Smooth muscle cell (in vitro differentiated cells): Measurements from ENCODE around the gene SPOPL. TPM values are rescaled to one million over a fixed set of nuclear protein-coding genes. Genes with fewer than 3 reads are reported as not detected.

ENCODE experiments used
- DNase-seq: peaks from one replicate; lab custom pipeline; 2025; ENCODE audit not compliant: unreplicated experiment; lab: John Stamatoyannopoulos, UW
- H2AFZ ChIP-seq: fragments of 200-600 bp; sonication (generic); 2 replicates; pipeline ENCODE4 v1.6.0; 2016; ENCODE audit warnings: antibody characterized with exemption, low read depth, mild to moderate bottlenecking
- H3F3A ChIP-seq: fragments of 200-600 bp; sonication (generic); 2 replicates; pipeline ENCODE4 v1.6.0; 2017; ENCODE audit warnings: antibody characterized with exemption, low read depth
- H3K27ac ChIP-seq: fragments of 200-600 bp; sonication (generic); 2 replicates; pipeline ENCODE4 v1.5.1; 2016; ENCODE audit warnings: low read depth, mild to moderate bottlenecking
- H3K27me3 ChIP-seq: fragments of 200-600 bp; sonication (generic); 2 replicates; pipeline ENCODE4 v1.6.1; 2016; ENCODE audit warnings: low read depth, mild to moderate bottlenecking
- H3K36me3 ChIP-seq: fragments of 200-600 bp; sonication (generic); 2 replicates; pipeline ENCODE4 v1.5.1; 2016; ENCODE audit warnings: low read depth
- H3K4me1 ChIP-seq: fragments of 200-600 bp; sonication (generic); 2 replicates; pipeline ENCODE4 v1.5.1; 2016; ENCODE audit warnings: low read depth
- H3K4me2 ChIP-seq: fragments of 200-600 bp; sonication (generic); 2 replicates; pipeline ENCODE4 v1.6.0; 2016; ENCODE audit warnings: mild to moderate bottlenecking
- H3K4me3 ChIP-seq: fragments of 200-600 bp; sonication (generic); 2 replicates; pipeline ENCODE4 v1.5.1; 2016; ENCODE audit warnings: mild to moderate bottlenecking
- H3K79me2 ChIP-seq: fragments of 200-600 bp; sonication (generic); 2 replicates; pipeline ENCODE4 v1.6.0; 2016; ENCODE audit warnings: low read depth, mild to moderate bottlenecking
- H3K9ac ChIP-seq: fragments of 200-600 bp; sonication (generic); 2 replicates; pipeline ENCODE4 v1.6.0; 2016; ENCODE audit warnings: low read depth
- H3K9me3 ChIP-seq: fragments of 200-600 bp; sonication (generic); replicated peaks from 2 replicates; pipeline ENCODE4 v1.5.1; 2016; ENCODE audit warnings: low read depth
- H4K20me1 ChIP-seq: fragments of 200-600 bp; sonication (generic); 2 replicates; pipeline ENCODE4 v1.6.0; 2016; ENCODE audit warnings: low read depth
- WGBS: methylation state at CpG from one replicate; pipeline ENCODE4 v1.1.7; 2016; ENCODE audit warnings: low lambda C conversion rate; 5-methylcytosine and 5-hydroxymethylcytosine counted together
- polyA plus RNA-seq: library from polyadenylated mRNA; unstranded; fragments of >200 nt; fragmentation: Nextera tagmentation; extraction: Ambion mirVana; gene quantifications from 2 replicates; pipeline ENCODE4 v1.2.1, GENCODE V29; 2016
- total RNA-seq: library from RNA; depleted of rRNA; stranded (reverse); fragments of >200 nt; gene quantifications from 2 replicates; pipeline ENCODE4 v1.2.3, GENCODE V29; 2014
- TF ChIP-seq, protein P1 (sequence below): fragments of 200-600 bp; sonication (generic); IDR thresholded peaks from 2 replicates; pipeline ENCODE4 v1.5.1; 2017; ENCODE audit warnings: borderline replicate concordance, mild to moderate bottlenecking, antibody characterized with exemption; ENCODE audit not compliant: insufficient read depth, poor library complexity, severe bottlenecking

SPOPL gene
- total and polyA plus RNA-seq, 2 experiments from 2014 or later = 3.7 to 27.7 TPM

DNA sequence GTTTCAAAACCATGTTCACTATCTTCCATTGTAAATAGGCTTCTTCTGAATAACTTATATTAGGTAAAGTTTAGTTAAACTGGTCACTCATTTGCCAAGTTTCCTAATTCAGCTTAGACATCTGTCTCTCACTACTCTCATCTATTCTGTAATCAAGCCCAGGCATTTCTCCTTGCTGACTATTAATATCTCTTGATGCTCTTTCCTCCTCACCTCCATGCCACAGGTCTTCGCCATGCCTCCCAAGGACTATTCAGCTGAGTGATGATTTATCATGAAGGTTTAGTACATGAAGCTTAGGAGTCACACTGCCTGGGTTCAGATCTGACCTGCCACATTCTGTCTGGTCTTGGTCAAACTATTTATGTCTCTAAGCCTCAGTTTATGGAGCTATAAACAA, 115.5 kb downstream of the SPOPL start:
- no peak overlapping the region for H3K9ac ChIP-seq
- no peak overlapping the region for H3K4me3 ChIP-seq
- H2AFZ ChIP-seq = no peak overlapping the region
- no peak overlapping the region for H3K27ac ChIP-seq
- H3K79me2 ChIP-seq = no peaks in the 10 kb centered on the region
- H3K9me3 ChIP-seq = no peaks in the 10 kb centered on the region
- no peak for DNase-seq
- 97% methylated on average over 1 of the region's 1 CpG for WGBS
- H3K27me3 ChIP-seq = peaks cover 11% of the 10 kb centered on the region
- no peaks in the 10 kb centered on the region for H4K20me1 ChIP-seq
- H3F3A ChIP-seq = no peaks in the 10 kb centered on the region
- H3K36me3 ChIP-seq = no peaks in the 10 kb centered on the region
- no peaks in the 10 kb centered on the region for H3K4me1 ChIP-seq
- H3K4me2 ChIP-seq = no peak overlapping the region
- TF ChIP-seq, protein P1, sequence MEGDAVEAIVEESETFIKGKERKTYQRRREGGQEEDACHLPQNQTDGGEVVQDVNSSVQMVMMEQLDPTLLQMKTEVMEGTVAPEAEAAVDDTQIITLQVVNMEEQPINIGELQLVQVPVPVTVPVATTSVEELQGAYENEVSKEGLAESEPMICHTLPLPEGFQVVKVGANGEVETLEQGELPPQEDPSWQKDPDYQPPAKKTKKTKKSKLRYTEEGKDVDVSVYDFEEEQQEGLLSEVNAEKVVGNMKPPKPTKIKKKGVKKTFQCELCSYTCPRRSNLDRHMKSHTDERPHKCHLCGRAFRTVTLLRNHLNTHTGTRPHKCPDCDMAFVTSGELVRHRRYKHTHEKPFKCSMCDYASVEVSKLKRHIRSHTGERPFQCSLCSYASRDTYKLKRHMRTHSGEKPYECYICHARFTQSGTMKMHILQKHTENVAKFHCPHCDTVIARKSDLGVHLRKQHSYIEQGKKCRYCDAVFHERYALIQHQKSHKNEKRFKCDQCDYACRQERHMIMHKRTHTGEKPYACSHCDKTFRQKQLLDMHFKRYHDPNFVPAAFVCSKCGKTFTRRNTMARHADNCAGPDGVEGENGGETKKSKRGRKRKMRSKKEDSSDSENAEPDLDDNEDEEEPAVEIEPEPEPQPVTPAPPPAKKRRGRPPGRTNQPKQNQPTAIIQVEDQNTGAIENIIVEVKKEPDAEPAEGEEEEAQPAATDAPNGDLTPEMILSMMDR = no peak

DNA sequence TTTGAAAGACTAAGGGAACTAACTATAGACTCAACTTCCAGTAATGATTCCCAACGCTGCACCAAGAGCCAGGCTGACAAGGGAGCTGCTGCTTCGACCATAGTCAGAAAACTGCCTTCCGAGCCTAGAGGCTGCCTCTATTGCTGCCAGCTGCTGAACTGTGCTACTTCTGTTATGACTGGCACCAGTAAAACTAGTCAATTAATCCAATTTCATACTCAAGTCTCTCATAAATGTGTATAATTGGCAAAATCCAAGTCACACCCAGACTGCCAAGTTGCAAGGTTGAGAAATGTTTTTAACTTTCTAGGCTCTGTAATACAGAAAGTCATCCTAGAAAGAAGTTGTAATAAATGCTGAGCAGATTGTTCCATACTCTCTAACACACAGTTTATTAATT, 117.4 kb downstream of the SPOPL start:
- H3K9ac ChIP-seq = no peak overlapping the region
- no peaks in the 10 kb centered on the region for H4K20me1 ChIP-seq
- no peak overlapping the region for H3K4me2 ChIP-seq
- H3K36me3 ChIP-seq = no peaks in the 10 kb centered on the region
- TF ChIP-seq, protein P1 = no peak
- 94% methylated on average over 3 of the region's 3 CpGs for whole genome bisulfite sequencing
- peaks cover 11% of the 10 kb centered on the region for H3K27me3 ChIP-seq
- no peak overlapping the region for H2AFZ ChIP-seq
- no peaks in the 10 kb centered on the region for H3K4me1 ChIP-seq
- no peak overlapping the region for H3K4me3 ChIP-seq
- no peaks in the 10 kb centered on the region for H3K9me3 ChIP-seq
- H3F3A ChIP-seq = no peaks in the 10 kb centered on the region
- DNase-seq = no peak
- H3K27ac ChIP-seq = no peak overlapping the region
- no peaks in the 10 kb centered on the region for H3K79me2 ChIP-seq

DNA sequence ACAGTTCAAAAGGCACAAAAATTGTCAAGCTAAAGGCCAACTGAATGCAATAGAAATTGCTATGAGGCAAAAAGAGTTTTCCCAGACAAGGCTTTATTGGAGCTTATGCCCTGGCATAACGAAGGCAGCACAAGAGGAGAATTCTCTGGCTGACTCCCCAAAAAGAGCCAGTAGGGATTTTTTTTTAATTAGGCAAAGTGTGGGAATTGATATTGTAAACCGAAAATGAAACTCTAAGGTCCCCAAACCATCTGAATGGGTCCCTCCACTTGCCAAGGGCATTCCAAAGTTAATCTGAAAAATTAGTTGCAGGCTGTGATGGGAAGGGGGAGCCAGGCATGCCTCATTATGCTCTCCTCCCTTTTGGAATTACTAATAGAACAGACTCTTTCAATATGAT, 118.9 kb downstream of the SPOPL start:
- H3K4me1 ChIP-seq = no peaks in the 10 kb centered on the region
- no peak overlapping the region for H3K4me3 ChIP-seq
- 88% methylated on average over 2 of the region's 2 CpGs for WGBS
- H3K9me3 ChIP-seq = no peaks in the 10 kb centered on the region
- H3K9ac ChIP-seq = no peak overlapping the region
- H3K79me2 ChIP-seq = no peaks in the 10 kb centered on the region
- H3K4me2 ChIP-seq = no peak overlapping the region
- H3F3A ChIP-seq = no peaks in the 10 kb centered on the region
- H2AFZ ChIP-seq = no peak overlapping the region
- no peak overlapping the region for H3K27ac ChIP-seq
- TF ChIP-seq, protein P1 = no peak
- H4K20me1 ChIP-seq = no peaks in the 10 kb centered on the region
- no peaks in the 10 kb centered on the region for H3K36me3 ChIP-seq
- DNase-seq = no peak
- peaks cover 11% of the 10 kb centered on the region for H3K27me3 ChIP-seq

DNA sequence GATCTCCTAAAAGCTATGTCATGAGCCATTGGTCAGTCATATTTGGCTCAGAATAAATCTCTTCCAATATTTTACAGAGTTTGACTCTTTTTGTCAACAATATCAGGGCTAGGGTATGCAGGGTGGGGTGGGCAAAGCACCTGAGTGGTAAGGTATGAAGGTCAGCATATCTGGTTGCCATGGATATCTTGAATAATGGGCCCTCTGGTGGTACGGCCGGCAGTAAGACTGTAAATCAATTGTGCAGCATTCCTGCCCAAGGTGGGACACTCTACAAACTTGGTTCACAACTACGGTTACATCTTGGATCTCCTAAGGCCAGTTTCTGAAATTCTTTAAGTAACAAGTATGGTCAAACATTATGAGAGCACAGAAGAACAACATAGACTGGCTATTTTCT, 119.6 kb downstream of the SPOPL start:
- Histone ChIP-seq H3K4me1 (no peaks in the 10 kb centered on the region), H3K27ac (no peak overlapping the region), H3K4me2 (no peak overlapping the region), H3K79me2 (no peaks in the 10 kb centered on the region), H3K36me3 (no peaks in the 10 kb centered on the region), H2AFZ (no peak overlapping the region), H3K4me3 (no peak overlapping the region), H3F3A (no peaks in the 10 kb centered on the region), H3K27me3 (peaks cover 11% of the 10 kb centered on the region), H3K9ac (no peak overlapping the region), H4K20me1 (no peaks in the 10 kb centered on the region), H3K9me3 (no peaks in the 10 kb centered on the region)
- no peak for DNase-seq
- WGBS = 64% methylated on average over 3 of the region's 3 CpGs
- TF ChIP-seq, protein P1 = no peak
